ENCODE results near the gene TRAF3. TPM values are rescaled to one million over a fixed set of nuclear protein-coding genes. Genes with fewer than 3 reads are reported as not detected.

TRAF3 gene
- total RNA-seq, 1 donor from 2014 or later: 16.7 TPM

- no peaks in the 10 kb centered on the region for H3K4me1 Mint-ChIP-seq (ENCODE audit: low read depth, unreplicated experiment)
- peaks cover 4% of the 10 kb centered on the region for H3K36me3 Mint-ChIP-seq (ENCODE audit: unreplicated experiment)
- H3K27me3 Mint-ChIP-seq (ENCODE audit: unreplicated experiment): no peaks in the 10 kb centered on the region
- H3K4me3 Mint-ChIP-seq (ENCODE audit: unreplicated experiment): no peak overlapping the region
- peaks cover 3% of the 10 kb centered on the region for H3K9me3 Mint-ChIP-seq (ENCODE audit: unreplicated experiment)
- no peak for DNase-seq
- no peak overlapping the region for H3K27ac Mint-ChIP-seq (ENCODE audit: unreplicated experiment)
- no peak for TF ChIP-seq CTCF (IDR thresholded peaks at IDR 0.05; ENCODE audit: partially characterized antibody, unreplicated experiment)
These were observed 38.1 kb upstream of the TRAF3 start for GRCh38 chr14:102739190-102739469.

GRCh38 chr14:102746634-102747438 is 30.4 kb upstream of the TRAF3 start:
- Mint-ChIP-seq H3K9me3 (ENCODE audit: unreplicated experiment) (peaks cover 4% of the 10 kb centered on the region), H3K27me3 (ENCODE audit: unreplicated experiment) (no peaks in the 10 kb centered on the region), H3K36me3 (ENCODE audit: unreplicated experiment) (peaks cover 4% of the 10 kb centered on the region), H3K4me1 (ENCODE audit: low read depth, unreplicated experiment) (peaks cover 10% of the 10 kb centered on the region), H3K4me3 (ENCODE audit: unreplicated experiment) (no peak overlapping the region), H3K27ac (ENCODE audit: unreplicated experiment) (peak overlapping the region; percentile 28)
- TF ChIP-seq CTCF (IDR thresholded peaks at IDR 0.05; ENCODE audit: partially characterized antibody, unreplicated experiment): no peak
- no peak for DNase-seq

- peaks cover 2% of the 10 kb centered on the region for H3K9me3 Mint-ChIP-seq (ENCODE audit: unreplicated experiment)
- no peak overlapping the region for H3K4me3 Mint-ChIP-seq (ENCODE audit: unreplicated experiment)
These were observed 28.4 kb upstream of the TRAF3 start for GRCh38 chr14:102748806-102749205.

GRCh38 chr14:102749393-102750305 is 27.6 kb upstream of the TRAF3 start:
- H3K4me1 Mint-ChIP-seq (ENCODE audit: low read depth, unreplicated experiment): peaks cover 12% of the 10 kb centered on the region
- H3K27me3 Mint-ChIP-seq (ENCODE audit: unreplicated experiment): no peaks in the 10 kb centered on the region
- TF ChIP-seq CTCF (IDR thresholded peaks at IDR 0.05; ENCODE audit: partially characterized antibody, unreplicated experiment): no peak
- H3K27ac Mint-ChIP-seq (ENCODE audit: unreplicated experiment): peak overlapping the region; percentile 85
- no peaks in the 10 kb centered on the region for H3K36me3 Mint-ChIP-seq (ENCODE audit: unreplicated experiment)
- DNase-seq: no peak
- peaks cover 2% of the 10 kb centered on the region for H3K9me3 Mint-ChIP-seq (ENCODE audit: unreplicated experiment)
- peak overlapping the region; percentile 60 for H3K4me3 Mint-ChIP-seq (ENCODE audit: unreplicated experiment)

More at GRCh38 chr14:102748806-102749205, 28.4 kb upstream of the TRAF3 start:
- Mint-ChIP-seq H3K4me1 (ENCODE audit: low read depth, unreplicated experiment) (peaks cover 10% of the 10 kb centered on the region), H3K36me3 (ENCODE audit: unreplicated experiment) (no peaks in the 10 kb centered on the region), H3K27me3 (ENCODE audit: unreplicated experiment) (no peaks in the 10 kb centered on the region), H3K27ac (ENCODE audit: unreplicated experiment) (no peak overlapping the region)
- DNase-seq: no peak
- no peak for TF ChIP-seq CTCF (IDR thresholded peaks at IDR 0.05; ENCODE audit: partially characterized antibody, unreplicated experiment)
